ENCODE data around the gene MCHR1. TPM values are rescaled to one million over a fixed set of nuclear protein-coding genes. Genes with fewer than 3 reads are reported as not detected.

MCHR1 gene
- total and polyA plus RNA-seq, 2 of the 13 experiments (the other 11 are each of a cell fraction or from before 2014, with no cell fraction given), result 0.40 to 0.83 TPM

GRCh38 chr22:40637183-40638150, 41.8 kb upstream of the MCHR1 start (continued):
- TF ChIP-seq, protein P1, sequence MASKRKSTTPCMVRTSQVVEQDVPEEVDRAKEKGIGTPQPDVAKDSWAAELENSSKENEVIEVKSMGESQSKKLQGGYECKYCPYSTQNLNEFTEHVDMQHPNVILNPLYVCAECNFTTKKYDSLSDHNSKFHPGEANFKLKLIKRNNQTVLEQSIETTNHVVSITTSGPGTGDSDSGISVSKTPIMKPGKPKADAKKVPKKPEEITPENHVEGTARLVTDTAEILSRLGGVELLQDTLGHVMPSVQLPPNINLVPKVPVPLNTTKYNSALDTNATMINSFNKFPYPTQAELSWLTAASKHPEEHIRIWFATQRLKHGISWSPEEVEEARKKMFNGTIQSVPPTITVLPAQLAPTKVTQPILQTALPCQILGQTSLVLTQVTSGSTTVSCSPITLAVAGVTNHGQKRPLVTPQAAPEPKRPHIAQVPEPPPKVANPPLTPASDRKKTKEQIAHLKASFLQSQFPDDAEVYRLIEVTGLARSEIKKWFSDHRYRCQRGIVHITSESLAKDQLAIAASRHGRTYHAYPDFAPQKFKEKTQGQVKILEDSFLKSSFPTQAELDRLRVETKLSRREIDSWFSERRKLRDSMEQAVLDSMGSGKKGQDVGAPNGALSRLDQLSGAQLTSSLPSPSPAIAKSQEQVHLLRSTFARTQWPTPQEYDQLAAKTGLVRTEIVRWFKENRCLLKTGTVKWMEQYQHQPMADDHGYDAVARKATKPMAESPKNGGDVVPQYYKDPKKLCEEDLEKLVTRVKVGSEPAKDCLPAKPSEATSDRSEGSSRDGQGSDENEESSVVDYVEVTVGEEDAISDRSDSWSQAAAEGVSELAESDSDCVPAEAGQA (IDR thresholded peaks at IDR 0.05; ENCODE audit: low read depth), result no peak
- TF ChIP-seq, protein P1 (CRISPR knock-in tag; IDR thresholded peaks at IDR 0.05; ENCODE audit: borderline replicate concordance), result no peak
- 0 out of 2 replicates have a peak, but pooled peaks have one; percentile 6 for TF ChIP-seq NR2C2 (CRISPR knock-in tag; IDR thresholded peaks at IDR 0.05; ENCODE audit: borderline replicate concordance)
- peak; percentile 84 for TF ChIP-seq ZNF891 (CRISPR knock-in tag; IDR thresholded peaks at IDR 0.05)
- TF ChIP-seq ZNF317 (CRISPR knock-in tag; IDR thresholded peaks at IDR 0.05), result 0 out of 2 replicates have a peak, but pooled peaks have one; percentile 41
- 0 out of 2 replicates have a peak, but pooled peaks have one; percentile 22 for TF ChIP-seq SRY (CRISPR knock-in tag; IDR thresholded peaks at IDR 0.05)
- 0 out of 2 replicates have a peak, but pooled peaks have one; percentile 47 for TF ChIP-seq ZNF510 (CRISPR knock-in tag; IDR thresholded peaks at IDR 0.05; ENCODE audit: low read depth)
- 0 out of 2 replicates have a peak, but pooled peaks have one; percentile 24 for TF ChIP-seq FOXC1 (CRISPR knock-in tag; IDR thresholded peaks at IDR 0.05; ENCODE audit: borderline replicate concordance)
- TF ChIP-seq KDM5B (CRISPR knock-in tag; IDR thresholded peaks at IDR 0.05; ENCODE audit: borderline replicate concordance), result 0 out of 2 replicates have a peak, but pooled peaks have one; percentile 31
- TF ChIP-seq GZF1 (CRISPR knock-in tag; IDR thresholded peaks at IDR 0.05), result no peak
- TF ChIP-seq HDAC6 (IDR thresholded peaks at IDR 0.05; ENCODE audit: low read depth, low read length), result no peak
- TF ChIP-seq ARNTL (CRISPR knock-in tag; IDR thresholded peaks at IDR 0.05), result 0 out of 2 replicates have a peak, but pooled peaks have one; percentile 8
- peak; percentile 17 for TF ChIP-seq ZFX (CRISPR knock-in tag; IDR thresholded peaks at IDR 0.05; ENCODE audit: low read depth)
- TF ChIP-seq NFE2L2 (IDR thresholded peaks at IDR 0.05; ENCODE audit: low read length), result no peak
- TF ChIP-seq ISL2 (CRISPR knock-in tag; IDR thresholded peaks at IDR 0.05), result no peak
- TF ChIP-seq, protein P2, sequence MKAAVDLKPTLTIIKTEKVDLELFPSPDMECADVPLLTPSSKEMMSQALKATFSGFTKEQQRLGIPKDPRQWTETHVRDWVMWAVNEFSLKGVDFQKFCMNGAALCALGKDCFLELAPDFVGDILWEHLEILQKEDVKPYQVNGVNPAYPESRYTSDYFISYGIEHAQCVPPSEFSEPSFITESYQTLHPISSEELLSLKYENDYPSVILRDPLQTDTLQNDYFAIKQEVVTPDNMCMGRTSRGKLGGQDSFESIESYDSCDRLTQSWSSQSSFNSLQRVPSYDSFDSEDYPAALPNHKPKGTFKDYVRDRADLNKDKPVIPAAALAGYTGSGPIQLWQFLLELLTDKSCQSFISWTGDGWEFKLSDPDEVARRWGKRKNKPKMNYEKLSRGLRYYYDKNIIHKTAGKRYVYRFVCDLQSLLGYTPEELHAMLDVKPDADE (CRISPR knock-in tag; IDR thresholded peaks at IDR 0.05), result 0 out of 2 replicates have a peak, but pooled peaks have one; percentile 7
- TF ChIP-seq MXD1 (CRISPR knock-in tag; IDR thresholded peaks at IDR 0.05), result peak; percentile 39; the same call in 1 of the 2 replicates
- TF ChIP-seq ZBTB49 (CRISPR knock-in tag; IDR thresholded peaks at IDR 0.05; ENCODE audit: borderline replicate concordance), result 0 out of 2 replicates have a peak, but pooled peaks have one; percentile 12

Data from HepG2 (cell line).